Thyroid gland (tissue), 4 donors: ENCODE data around the gene CYP21A2.
"Not testable (repeated sequence)": the region's sequence is repeated elsewhere in the genome, so short reads cannot be mapped to it uniquely, and the experiment has no call there.

ENCODE experiments used
- POLR2A ChIP-seq, 2 donors: fragments of 450-650 bp; IDR thresholded peaks; one replicate each; pipeline ENCODE4 v1.6.1; 2017; ENCODE audit warnings: antibody characterized with exemption in 2 of 2, mild to moderate bottlenecking in 2 of 2, moderate library complexity in 1 of 2
- TF ChIP-seq, protein P1 (sequence below), 6 experiments: fragments of 200-600 bp in 3 of 6; fragments of 450-650 bp in 3 of 6; sonication (generic) in 3 of 6; IDR thresholded peaks; one replicate each; pipeline ENCODE4 v1.5.1; 2016 to 2019; ENCODE audit warnings: antibody characterized with exemption in 6 of 6, mild to moderate bottlenecking in 2 of 6, inconsistent platforms in 1 of 6, moderate library complexity in 1 of 6

GRCh38 chr6:31989363-31989762 lies 48.9 kb upstream of the CYP21A2 start:
- TF ChIP-seq, protein P1, sequence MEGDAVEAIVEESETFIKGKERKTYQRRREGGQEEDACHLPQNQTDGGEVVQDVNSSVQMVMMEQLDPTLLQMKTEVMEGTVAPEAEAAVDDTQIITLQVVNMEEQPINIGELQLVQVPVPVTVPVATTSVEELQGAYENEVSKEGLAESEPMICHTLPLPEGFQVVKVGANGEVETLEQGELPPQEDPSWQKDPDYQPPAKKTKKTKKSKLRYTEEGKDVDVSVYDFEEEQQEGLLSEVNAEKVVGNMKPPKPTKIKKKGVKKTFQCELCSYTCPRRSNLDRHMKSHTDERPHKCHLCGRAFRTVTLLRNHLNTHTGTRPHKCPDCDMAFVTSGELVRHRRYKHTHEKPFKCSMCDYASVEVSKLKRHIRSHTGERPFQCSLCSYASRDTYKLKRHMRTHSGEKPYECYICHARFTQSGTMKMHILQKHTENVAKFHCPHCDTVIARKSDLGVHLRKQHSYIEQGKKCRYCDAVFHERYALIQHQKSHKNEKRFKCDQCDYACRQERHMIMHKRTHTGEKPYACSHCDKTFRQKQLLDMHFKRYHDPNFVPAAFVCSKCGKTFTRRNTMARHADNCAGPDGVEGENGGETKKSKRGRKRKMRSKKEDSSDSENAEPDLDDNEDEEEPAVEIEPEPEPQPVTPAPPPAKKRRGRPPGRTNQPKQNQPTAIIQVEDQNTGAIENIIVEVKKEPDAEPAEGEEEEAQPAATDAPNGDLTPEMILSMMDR (IDR thresholded peaks at IDR 0.05): not testable (repeated sequence)
- not testable (repeated sequence) for TF ChIP-seq POLR2A (IDR thresholded peaks at IDR 0.05)
